Measurements from ENCODE around the gene SENP5. TPM values are rescaled to one million over a fixed set of nuclear protein-coding genes. Genes with fewer than 3 reads are reported as not detected.

Gene SENP5
- total RNA-seq, 1 experiment from 2014 or later: 27.6 TPM

- TF ChIP-seq, protein P1, sequence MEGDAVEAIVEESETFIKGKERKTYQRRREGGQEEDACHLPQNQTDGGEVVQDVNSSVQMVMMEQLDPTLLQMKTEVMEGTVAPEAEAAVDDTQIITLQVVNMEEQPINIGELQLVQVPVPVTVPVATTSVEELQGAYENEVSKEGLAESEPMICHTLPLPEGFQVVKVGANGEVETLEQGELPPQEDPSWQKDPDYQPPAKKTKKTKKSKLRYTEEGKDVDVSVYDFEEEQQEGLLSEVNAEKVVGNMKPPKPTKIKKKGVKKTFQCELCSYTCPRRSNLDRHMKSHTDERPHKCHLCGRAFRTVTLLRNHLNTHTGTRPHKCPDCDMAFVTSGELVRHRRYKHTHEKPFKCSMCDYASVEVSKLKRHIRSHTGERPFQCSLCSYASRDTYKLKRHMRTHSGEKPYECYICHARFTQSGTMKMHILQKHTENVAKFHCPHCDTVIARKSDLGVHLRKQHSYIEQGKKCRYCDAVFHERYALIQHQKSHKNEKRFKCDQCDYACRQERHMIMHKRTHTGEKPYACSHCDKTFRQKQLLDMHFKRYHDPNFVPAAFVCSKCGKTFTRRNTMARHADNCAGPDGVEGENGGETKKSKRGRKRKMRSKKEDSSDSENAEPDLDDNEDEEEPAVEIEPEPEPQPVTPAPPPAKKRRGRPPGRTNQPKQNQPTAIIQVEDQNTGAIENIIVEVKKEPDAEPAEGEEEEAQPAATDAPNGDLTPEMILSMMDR (IDR thresholded peaks at IDR 0.05 in 2 of 3, conservative IDR thresholded peaks at IDR 0.05 in 1 of 3; ENCODE audit: borderline replicate concordance in 1 of 3, insufficient read depth in 1 of 3, low read depth in 2 of 3, low read length in 2 of 3): no peak
- TF ChIP-seq YY1 (IDR thresholded peaks at IDR 0.05; ENCODE audit: extremely low read depth, insufficient replicate concordance, low read depth, low read length) (peak; percentile 29), ZFX (IDR thresholded peaks at IDR 0.05) (peak; percentile 56), EZH2 (IDR thresholded peaks at IDR 0.05) (no peak), RAD21 (IDR thresholded peaks at IDR 0.05; ENCODE audit: low read depth) (no peak), ELF1 (IDR thresholded peaks at IDR 0.05; ENCODE audit: borderline replicate concordance, low read depth) (no peak), ZNF274 (IDR thresholded peaks at IDR 0.05; ENCODE audit: low read depth, low read length) (no peak), POLR2A (IDR thresholded peaks at IDR 0.05; ENCODE audit: borderline replicate concordance, extremely low read depth, insufficient read depth, insufficient read length) (peak; percentile 48), REST (IDR thresholded peaks at IDR 0.05; ENCODE audit: low read depth) (no peak), SP1 (IDR thresholded peaks at IDR 0.05; ENCODE audit: low read depth) (no peak), EGR1 (IDR thresholded peaks at IDR 0.05; ENCODE audit: low read depth) (no peak)
- TF ChIP-seq, protein P2, sequence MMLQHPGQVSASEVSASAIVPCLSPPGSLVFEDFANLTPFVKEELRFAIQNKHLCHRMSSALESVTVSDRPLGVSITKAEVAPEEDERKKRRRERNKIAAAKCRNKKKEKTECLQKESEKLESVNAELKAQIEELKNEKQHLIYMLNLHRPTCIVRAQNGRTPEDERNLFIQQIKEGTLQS (IDR thresholded peaks at IDR 0.05): no peak
Measured at GRCh38 chr3:196968233-196969133, 100.8 kb downstream of the SENP5 start, which contains the start of gene PIGZ (continued).

All from HCT116 (cell line).